A673 (cell line): ENCODE data around the gene SAMD14. TPM values are rescaled to one million over a fixed set of nuclear protein-coding genes. Genes with fewer than 3 reads are reported as not detected.

ENCODE experiments used
- BruUV-seq: library from RNA; stranded (reverse); fragments of 400-500 nt; replicated peaks from 2 replicates; lab custom pipeline; 2021; lab: Mats Ljungman, UMichigan
- CTCF ChIA-PET: fragments of 300-600 bp; sonication (Branson Sonifier 250); formaldehyde crosslinking; loops from one replicate; lab custom pipeline; 2022; ENCODE audit warnings: antibody characterized with exemption; lab: Charles Lee
- POLR2A ChIA-PET: fragments of 300-600 bp; sonication (Branson Sonifier 250); formaldehyde crosslinking; loops from one replicate; lab custom pipeline; 2022; ENCODE audit warnings: antibody characterized with exemption; ENCODE audit not compliant: low non-redundant PET; lab: Charles Lee
- DNase-seq: peaks from one replicate; pipeline ENCODE4 v3.0.0-alpha.2; 2015; ENCODE audit warnings: low spot score
- H3K27ac ChIP-seq: fragments of 200-600 bp; sonication (generic); 2 replicates; pipeline ENCODE4 v1.5.1; 2016; ENCODE audit warnings: mixed run types, low read depth, mild to moderate bottlenecking, mixed read lengths, antibody characterized with exemption, low read length; ENCODE audit not compliant: poor library complexity, severe bottlenecking
- H3K27me3 ChIP-seq: fragments of 200-600 bp; sonication (generic); replicated peaks from 2 replicates; pipeline ENCODE4 v1.6.1; 2017; ENCODE audit warnings: mixed run types, low read depth, mild to moderate bottlenecking, mixed read lengths, antibody characterized with exemption, low read length; ENCODE audit not compliant: insufficient read depth, poor library complexity
- H3K36me3 ChIP-seq: fragments of 200-600 bp; sonication (generic); 2 replicates; pipeline ENCODE4 v1.6.1; 2016; ENCODE audit warnings: mixed run types, mild to moderate bottlenecking, mixed read lengths, antibody characterized with exemption, low read length; ENCODE audit not compliant: insufficient read depth, poor library complexity, severe bottlenecking
- H3K4me1 ChIP-seq: fragments of 200-600 bp; sonication (generic); 2 replicates; pipeline ENCODE4 v1.6.1; 2017; ENCODE audit warnings: mixed run types, mild to moderate bottlenecking, mixed read lengths, antibody characterized with exemption, low read length; ENCODE audit not compliant: insufficient read depth, poor library complexity, severe bottlenecking
- H3K4me3 ChIP-seq: fragments of 200-600 bp; sonication (generic); 2 replicates; pipeline ENCODE4 v1.5.1; 2016; ENCODE audit warnings: low read depth, mixed run types, mild to moderate bottlenecking, mixed read lengths, low read length; ENCODE audit not compliant: poor library complexity, severe bottlenecking
- H3K9me3 ChIP-seq: fragments of 200-600 bp; sonication (generic); 2 replicates; pipeline ENCODE4 v1.6.1; 2016; ENCODE audit warnings: mixed run types, low read depth, mild to moderate bottlenecking, mixed read lengths, antibody characterized with exemption, low read length; ENCODE audit not compliant: poor library complexity, severe bottlenecking
- CTCF ChIP-seq: fragments of 300-800, 200-600 bp; sonication (generic); conservative IDR thresholded peaks from 2 replicates; pipeline ENCODE4 v1.5.1; 2017; ENCODE audit warnings: low read depth, mild to moderate bottlenecking, antibody characterized with exemption, low read length, moderate library complexity, mixed read lengths
- EZH2 ChIP-seq: fragments of 200-600 bp; sonication (generic); IDR thresholded peaks from 2 replicates; pipeline ENCODE4 v1.6.1; 2017; ENCODE audit warnings: borderline replicate concordance, low read depth, mild to moderate bottlenecking, mixed read lengths, antibody characterized with exemption, low read length; ENCODE audit not compliant: poor library complexity, severe bottlenecking
- intact Hi-C: fragments of 100-400 bp; cut with micrococcal nuclease; formaldehyde crosslinking; loops from one replicate; pipeline ENCODE4 v1.10.0; 2022; ENCODE audit not compliant: unreplicated experiment
- total RNA-seq: library from RNA; stranded (reverse); gene quantifications from 2 replicates; pipeline ENCODE4 v1.2.3, GENCODE V29; 2021

The SAMD14 gene
- total RNA-seq, 1 experiment from 2014 or later: 45.0 TPM

- ChIA-PET CTCF (no interaction called here), POLR2A (no interaction called here)
- no peak overlapping the region for H3K27ac ChIP-seq
- DNase-seq: no peak
- H3K9me3 ChIP-seq: no peaks in the 10 kb centered on the region
- no peak for TF ChIP-seq EZH2
- TF ChIP-seq CTCF: no peak
- no peak overlapping the region for H3K4me3 ChIP-seq
- BruUV-seq: no TSS peak
- no peaks in the 10 kb centered on the region for H3K36me3 ChIP-seq
- intact Hi-C loops: no loop called here
- H3K4me1 ChIP-seq: no peaks in the 10 kb centered on the region
- H3K27me3 ChIP-seq: no peaks in the 10 kb centered on the region
Observed at GRCh38 chr17:50103941-50104340, 26.0 kb downstream of the SAMD14 start.

- TF ChIP-seq EZH2 (no peak), CTCF (no peak)
- CTCF ChIA-PET: no interaction called here
- H3K27ac ChIP-seq: no peak overlapping the region
- H3K4me3 ChIP-seq: no peak overlapping the region
- H3K27me3 ChIP-seq: no peaks in the 10 kb centered on the region
- no TSS peak for BruUV-seq
- no peaks in the 10 kb centered on the region for H3K36me3 ChIP-seq
- DNase-seq: no peak
- intact Hi-C loops: no loop called here
- H3K4me1 ChIP-seq: no peaks in the 10 kb centered on the region
- POLR2A ChIA-PET: no interaction called here
- no peaks in the 10 kb centered on the region for H3K9me3 ChIP-seq
Observed at GRCh38 chr17:50103252-50103651, 26.7 kb downstream of the SAMD14 start.

- Histone ChIP-seq H3K36me3 (no peaks in the 10 kb centered on the region), H3K9me3 (no peaks in the 10 kb centered on the region), H3K4me3 (no peak overlapping the region), H3K27ac (no peak overlapping the region), H3K4me1 (no peaks in the 10 kb centered on the region), H3K27me3 (no peaks in the 10 kb centered on the region)
- CTCF ChIA-PET: no interaction called here
- POLR2A ChIA-PET: no interaction called here
- intact Hi-C loops: no loop called here
- DNase-seq: no peak
- no TSS peak for BruUV-seq
- TF ChIP-seq CTCF: no peak
- TF ChIP-seq EZH2: no peak
Observed at GRCh38 chr17:50102164-50102991, 27.6 kb downstream of the SAMD14 start.
